Rectal smooth muscle tissue (tissue), 1 donor: ENCODE results near the gene GRM7.

Source experiments
- H3K27ac ChIP-seq: one replicate; pipeline ENCODE4 v1.7.0; 2013; ENCODE audit warnings: low read depth, low read length, inconsistent platforms
- H3K27me3 ChIP-seq: one replicate; pipeline ENCODE4 v1.7.0; 2013; ENCODE audit warnings: low read length; ENCODE audit not compliant: control insufficient read depth, insufficient read depth
- H3K36me3 ChIP-seq: one replicate; pipeline ENCODE4 v1.7.0; 2013; ENCODE audit warnings: low read length; ENCODE audit not compliant: control insufficient read depth, insufficient read depth
- H3K4me1 ChIP-seq: one replicate; pipeline ENCODE4 v1.7.0; 2013; ENCODE audit warnings: low read length; ENCODE audit not compliant: control insufficient read depth, insufficient read depth
- H3K4me3 ChIP-seq: one replicate; pipeline ENCODE4 v1.7.0; 2013; ENCODE audit warnings: low read length
- H3K9ac ChIP-seq: one replicate; pipeline ENCODE4 v1.7.0; 2013; ENCODE audit warnings: low read length

Gene GRM7

DNA sequence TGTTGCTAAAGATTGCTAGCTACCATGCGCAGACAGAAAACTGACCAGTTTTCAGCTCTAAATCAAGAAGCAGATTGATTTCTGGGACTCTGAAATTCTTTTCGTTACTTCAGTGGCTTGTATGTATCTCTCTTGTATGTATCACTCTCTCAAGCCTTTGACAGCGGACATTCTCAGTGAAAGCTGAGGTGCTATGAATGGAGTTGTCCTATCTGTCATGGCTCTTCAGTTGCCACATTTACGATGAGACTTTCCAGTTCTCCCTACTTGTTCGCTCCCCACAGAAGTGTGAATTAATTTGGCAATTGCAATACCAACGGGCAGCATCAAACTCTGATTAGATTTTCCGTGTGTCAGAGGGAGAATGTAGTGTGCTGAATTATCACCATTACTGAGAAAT lies 432.4 kb downstream of the GRM7 start:
- Histone ChIP-seq H3K4me1 (no peaks in the 10 kb centered on the region), H3K36me3 (no peaks in the 10 kb centered on the region), H3K27ac (no peak overlapping the region), H3K4me3 (no peak overlapping the region), H3K27me3 (no peaks in the 10 kb centered on the region), H3K9ac (no peak overlapping the region)

- no peaks in the 10 kb centered on the region for H3K27me3 ChIP-seq
- no peak overlapping the region for H3K9ac ChIP-seq
- H3K4me3 ChIP-seq = no peak overlapping the region
- H3K36me3 ChIP-seq = no peaks in the 10 kb centered on the region
- H3K4me1 ChIP-seq = no peaks in the 10 kb centered on the region
- no peak overlapping the region for H3K27ac ChIP-seq
Observed at GRCh38 chr3:7305561-7305960, 444.6 kb downstream of the GRM7 start.

- no peak overlapping the region for H3K27ac ChIP-seq
- no peak overlapping the region for H3K9ac ChIP-seq
- H3K4me3 ChIP-seq = no peak overlapping the region
- no peaks in the 10 kb centered on the region for H3K36me3 ChIP-seq
- no peaks in the 10 kb centered on the region for H3K27me3 ChIP-seq
- H3K4me1 ChIP-seq = no peaks in the 10 kb centered on the region
Observed at GRCh38 chr3:7306901-7307300, 446.0 kb downstream of the GRM7 start.

GRCh38 chr3:7307410-7307809 lies 446.5 kb downstream of the GRM7 start:
- Histone ChIP-seq H3K27ac (no peak overlapping the region), H3K9ac (no peak overlapping the region), H3K27me3 (no peaks in the 10 kb centered on the region), H3K36me3 (no peaks in the 10 kb centered on the region), H3K4me1 (no peaks in the 10 kb centered on the region), H3K4me3 (no peak overlapping the region)

DNA sequence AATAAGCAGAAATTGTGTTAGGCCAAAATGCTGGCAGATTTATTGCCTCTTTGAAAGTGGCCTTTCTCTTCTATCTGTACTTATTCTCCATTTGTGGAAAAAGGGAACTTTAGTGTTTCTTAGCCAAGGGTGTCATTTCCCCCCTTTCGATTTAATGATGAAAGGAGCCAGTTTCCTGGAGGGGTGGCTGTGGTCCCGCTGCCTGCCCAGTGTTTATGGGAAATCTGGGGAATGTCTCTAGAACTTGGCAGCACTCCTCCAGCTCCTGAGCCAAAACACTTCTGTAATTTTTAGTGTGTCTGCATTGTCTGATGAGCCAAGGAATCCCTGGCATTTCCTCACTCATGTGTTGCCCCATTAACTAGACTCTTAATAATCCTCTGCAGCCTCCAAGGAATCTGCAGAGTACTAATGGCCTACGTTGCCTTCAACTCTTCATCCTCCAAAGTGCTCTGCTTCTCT lies 448.8 kb downstream of the GRM7 start:
- no peaks in the 10 kb centered on the region for H3K36me3 ChIP-seq
- H3K27me3 ChIP-seq = no peaks in the 10 kb centered on the region
- H3K27ac ChIP-seq = no peak overlapping the region
- H3K4me3 ChIP-seq = no peak overlapping the region
- no peak overlapping the region for H3K9ac ChIP-seq
- H3K4me1 ChIP-seq = no peaks in the 10 kb centered on the region

DNA sequence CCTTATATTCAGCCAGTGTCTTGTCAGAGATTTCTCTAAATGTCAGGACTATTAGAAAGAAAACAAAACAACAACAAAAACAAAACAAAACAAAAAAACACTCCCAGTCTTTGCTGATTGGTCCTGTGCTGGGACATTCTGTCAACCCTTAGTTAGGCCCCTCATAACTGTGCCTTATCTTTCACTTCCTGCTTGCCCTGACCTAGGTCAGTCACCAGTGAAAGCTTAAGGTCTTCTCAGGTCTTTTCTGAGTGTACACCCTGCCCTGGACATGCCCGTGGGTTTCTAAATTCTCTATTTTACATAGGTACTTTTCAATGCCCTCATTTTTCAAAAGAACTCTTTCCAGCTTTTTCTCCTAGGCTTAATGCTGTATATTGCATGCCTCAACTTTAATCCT lies 454.1 kb downstream of the GRM7 start:
- Histone ChIP-seq H3K27ac (no peak overlapping the region), H3K4me3 (no peak overlapping the region), H3K4me1 (no peaks in the 10 kb centered on the region), H3K27me3 (no peaks in the 10 kb centered on the region), H3K9ac (no peak overlapping the region), H3K36me3 (no peaks in the 10 kb centered on the region)

GRCh38 chr3:7322957-7323669 lies 462.2 kb downstream of the GRM7 start:
- Histone ChIP-seq H3K36me3 (no peaks in the 10 kb centered on the region), H3K27me3 (no peaks in the 10 kb centered on the region), H3K27ac (no peak overlapping the region), H3K9ac (no peak overlapping the region), H3K4me3 (no peak overlapping the region), H3K4me1 (no peaks in the 10 kb centered on the region)

- H3K27ac ChIP-seq = no peak overlapping the region
- H3K9ac ChIP-seq = no peak overlapping the region
- no peaks in the 10 kb centered on the region for H3K36me3 ChIP-seq
- no peak overlapping the region for H3K4me3 ChIP-seq
- H3K27me3 ChIP-seq = no peaks in the 10 kb centered on the region
- no peaks in the 10 kb centered on the region for H3K4me1 ChIP-seq
Observed at GRCh38 chr3:7328339-7328738, 467.4 kb downstream of the GRM7 start.

- H3K4me3 ChIP-seq = no peak overlapping the region
- no peaks in the 10 kb centered on the region for H3K27me3 ChIP-seq
- no peaks in the 10 kb centered on the region for H3K4me1 ChIP-seq
- H3K9ac ChIP-seq = no peak overlapping the region
- no peaks in the 10 kb centered on the region for H3K36me3 ChIP-seq
- no peak overlapping the region for H3K27ac ChIP-seq
Observed at GRCh38 chr3:7332696-7333095, 471.8 kb downstream of the GRM7 start.

GRCh38 chr3:7333125-7333524 lies 472.2 kb downstream of the GRM7 start:
- Histone ChIP-seq H3K4me3 (no peak overlapping the region), H3K27me3 (no peaks in the 10 kb centered on the region), H3K27ac (no peak overlapping the region), H3K9ac (no peak overlapping the region), H3K36me3 (no peaks in the 10 kb centered on the region), H3K4me1 (no peaks in the 10 kb centered on the region)

GRCh38 chr3:7340795-7341194 lies 479.9 kb downstream of the GRM7 start:
- Histone ChIP-seq H3K4me1 (no peaks in the 10 kb centered on the region), H3K27me3 (no peaks in the 10 kb centered on the region), H3K36me3 (no peaks in the 10 kb centered on the region), H3K9ac (no peak overlapping the region), H3K4me3 (no peak overlapping the region), H3K27ac (no peak overlapping the region)

- no peak overlapping the region for H3K27ac ChIP-seq
- H3K4me3 ChIP-seq = no peak overlapping the region
- H3K27me3 ChIP-seq = no peaks in the 10 kb centered on the region
- H3K4me1 ChIP-seq = no peaks in the 10 kb centered on the region
- no peak overlapping the region for H3K9ac ChIP-seq
- no peaks in the 10 kb centered on the region for H3K36me3 ChIP-seq
Observed at GRCh38 chr3:7346364-7346763, 485.4 kb downstream of the GRM7 start.

GRCh38 chr3:7357101-7357500 lies 496.2 kb downstream of the GRM7 start:
- Histone ChIP-seq H3K4me3 (no peak overlapping the region), H3K27ac (no peak overlapping the region), H3K4me1 (peaks cover 2% of the 10 kb centered on the region), H3K9ac (no peak overlapping the region), H3K27me3 (no peaks in the 10 kb centered on the region), H3K36me3 (no peaks in the 10 kb centered on the region)
